ENCODE data around the gene SLC16A12. TPM values are rescaled to one million over a fixed set of nuclear protein-coding genes. Genes with fewer than 3 reads are reported as not detected.

SLC16A12 gene
- total and polyA plus RNA-seq, 2 of the 4 experiments (the other 2 are of a cell fraction) = 1.4 to 1.6 TPM

DNA sequence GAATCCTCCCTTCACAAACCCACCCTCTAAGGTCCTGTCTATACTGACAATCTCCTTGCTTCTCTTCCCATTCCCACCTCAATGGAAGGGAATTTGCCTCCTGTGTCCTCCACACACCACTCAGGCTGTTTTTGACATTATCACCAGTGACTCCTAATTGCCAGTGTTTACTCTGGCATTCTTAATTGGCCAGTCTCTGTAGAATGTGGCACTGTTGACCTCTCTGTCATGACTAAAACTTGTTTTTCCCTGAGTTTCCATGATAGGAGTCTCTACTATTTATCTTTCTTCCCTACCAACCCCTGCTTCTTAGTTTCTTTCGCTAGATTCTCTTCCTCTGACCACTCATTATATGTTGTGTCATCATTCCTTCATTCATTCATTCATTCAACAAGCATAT, 12.1 kb downstream of the SLC16A12 start:
- Histone ChIP-seq H3K56ac (ENCODE audit: extremely low read depth, insufficient read depth, low read length) (no peak overlapping the region), H4K20me1 (ENCODE audit: insufficient read depth, low read length) (no peaks in the 10 kb centered on the region), H2BK120ac (ENCODE audit: low read depth, low read length) (peak overlapping the region; percentile 76), H3K27me3 (ENCODE audit: control insufficient read depth, insufficient read depth, low read length) (no peaks in the 10 kb centered on the region), H2AFZ (replicated peaks; ENCODE audit: low read length, poor library complexity) (no peak overlapping the region), H3K9me1 (ENCODE audit: insufficient read depth, low read length) (peaks cover 13% of the 10 kb centered on the region), H3K4me2 (ENCODE audit: low read depth, low read length) (no peak overlapping the region), H3K79me1 (ENCODE audit: low read depth in 1 of 2, low read length in 2 of 2) (no peaks in the 10 kb centered on the region), H3K4ac (ENCODE audit: low read depth, low read length) (peak overlapping the region; percentile 67), H3K27ac (ENCODE audit: insufficient read depth, low read length) (no peak overlapping the region), H2AK9ac (replicated peaks; ENCODE audit: low read depth, low read length, poor library complexity) (no peak overlapping the region), H3K9ac (ENCODE audit: low read depth, low read length) (no peak overlapping the region), H3K4me1 (ENCODE audit: control insufficient read depth, insufficient read depth, low read length) (peaks cover 14% of the 10 kb centered on the region), H3K36me3 (ENCODE audit: control insufficient read depth, insufficient read depth, low read length) (no peaks in the 10 kb centered on the region), H3K9me3 (ENCODE audit: control insufficient read depth, insufficient read depth, low read length) (no peaks in the 10 kb centered on the region), H3K23ac (ENCODE audit: low read depth, low read length) (no peak overlapping the region; the same call in 1 of the 2 replicates), H2AK5ac (ENCODE audit: low read depth, low read length) (peak overlapping the region; percentile 53; the same call in 1 of the 2 replicates), H3K14ac (replicated peaks; ENCODE audit: low read depth, low read length) (peak overlapping the region; percentile 82), H2BK15ac (ENCODE audit: low read depth, low read length) (peak overlapping the region; percentile 78; the same call in 2 of the 3 replicates), H3K4me3 (ENCODE audit: insufficient read depth, low read depth, low read length) (no peak overlapping the region), H4K8ac (ENCODE audit: low read depth in 2 of 2, low read length in 2 of 2) (peak overlapping the region in 1 of 2 experiments; percentile 26; a peak in 1 of 4 replicates), H2BK5ac (ENCODE audit: low read depth, low read length, poor library complexity, severe bottlenecking) (peak overlapping the region; percentile 67), H4K91ac (ENCODE audit: insufficient read depth, low read depth, low read length) (peak overlapping the region; percentile 64), H3K18ac (ENCODE audit: low read depth, low read length) (peak overlapping the region; percentile 50; the same call in 1 of the 2 replicates), H4K5ac (ENCODE audit: low read depth, low read length) (peak overlapping the region; percentile 18; the same call in 1 of the 2 replicates), H2BK20ac (ENCODE audit: low read depth, low read length) (peak overlapping the region; percentile 95)
- DNase-seq = no peak
- ATAC-seq (ENCODE audit: low read depth) = no peak
- in situ Hi-C loops (cut with MboI; ENCODE audit: low sequenced_read_pairs) = no loop called here
- no TSS peak for BruUV-seq (replicated peaks)
- TF ChIP-seq MAFK (IDR thresholded peaks at IDR 0.05; ENCODE audit: low read depth, low read length) = no peak
- ChIA-PET CTCF (no interaction called here), POLR2A (ENCODE audit: unreplicated experiment) (no interaction called here)
- intact Hi-C loops (cut with micrococcal nuclease) = no loop called here
- dilution Hi-C loops (cut with HindIII; ENCODE audit: low sequenced_read_pairs, unreplicated experiment) = no loop called here
- WGBS, 2 experiments (ENCODE audit: extremely low coverage in 2 of 2, insufficient read length in 1 of 2) = 83% methylated on average over 1 of the region's 1 CpG; no CpG with 5 or more reads in 1 of the 2 experiments

Measured in IMR-90 (cell line).